K562 treated with DMSO at 1 percent for 4 hours (cell line): ENCODE data around the gene UBE2L3. TPM values are rescaled to one million over a fixed set of nuclear protein-coding genes. Genes with fewer than 3 reads are reported as not detected.

Source experiments
- total RNA-seq: library from RNA; unstranded; fragments of 300-600 nt; gene quantifications from 2 replicates; pipeline ENCODE4 v1.2.3, GENCODE V29; 2022; ENCODE audit not compliant: insufficient read depth

The UBE2L3 gene
- total RNA-seq, result 201 and 254 TPM in 2 replicates

DNA sequence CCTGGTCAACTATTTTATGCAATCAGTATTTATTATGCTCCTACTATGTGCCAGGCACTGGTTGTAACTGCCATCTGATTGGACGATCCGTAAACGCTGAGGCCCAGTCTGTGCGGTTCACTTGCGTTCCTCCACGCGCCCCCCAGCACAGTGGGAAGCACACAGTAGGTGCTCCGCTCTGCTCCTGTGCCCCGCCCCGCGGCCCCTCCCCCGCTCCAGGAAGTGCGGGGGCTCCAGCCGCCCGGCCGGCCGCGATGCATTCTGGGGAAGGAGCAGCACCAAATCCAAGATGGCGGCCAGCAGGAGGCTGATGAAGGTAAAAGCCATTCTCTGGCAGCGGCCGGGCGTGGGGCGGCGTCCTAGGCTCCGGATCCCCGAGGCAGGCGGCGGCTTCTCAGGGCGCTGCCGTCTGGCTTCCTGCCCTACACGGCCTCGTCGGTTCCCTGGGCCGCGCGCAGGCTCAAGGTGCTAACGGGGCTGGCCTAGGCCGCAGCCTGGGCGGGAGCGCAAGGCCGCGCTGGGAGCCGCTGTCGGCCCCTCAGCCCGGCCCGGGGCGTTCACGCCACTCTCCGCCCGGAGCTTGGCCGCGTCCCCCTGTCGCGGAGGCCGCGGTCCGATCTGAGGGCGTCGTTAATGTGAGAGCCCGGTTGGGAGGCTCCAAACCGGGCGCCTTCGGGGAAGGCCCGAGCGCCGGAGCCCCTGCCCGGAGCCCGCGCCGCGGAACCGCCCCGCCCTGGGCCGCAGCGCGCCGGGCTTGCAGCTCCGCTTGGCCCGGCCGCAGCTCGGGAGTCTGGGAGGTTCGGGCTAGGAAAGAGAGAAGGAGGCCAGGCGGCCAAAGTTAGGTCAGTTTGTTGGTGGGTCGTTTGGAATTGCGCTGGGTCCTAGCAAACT is at the start of gene UBE2L3:
UBE2L3 (plus strand) TSS at position 259 of the 891 bp plus-strand sequence; CDS start at position 290, 31 bp downstream.

GRCh38 chr22:21551361-21551760 is 16.2 kb upstream of the UBE2L3 start, which contains the start of gene RIMBP3C:
RIMBP3C (minus strand) TSS chr22:21551461; CDS start chr22:21550976, 485 bp downstream.

GRCh38 chr22:21629255-21630149 is 62.0 kb downstream of the UBE2L3 start, which contains the start of gene YDJC:
YDJC (minus strand) TSS chr22:21630022; CDS start chr22:21630014, 8 bp downstream.

GRCh38 chr22:21632237-21632895 is 64.9 kb downstream of the UBE2L3 start, which contains the start of gene CCDC116:
CCDC116 (plus strand) TSS chr22:21632760; CDS start chr22:21633182, 422 bp downstream.

GRCh38 chr22:21641789-21642583 is 74.5 kb downstream of the UBE2L3 start, which contains the start of gene SDF2L1:
SDF2L1 (plus strand) TSS chr22:21642302; CDS start chr22:21642337, 35 bp downstream.

Other genes starting within 250 kb of the UBE2L3 start
- 0.22 TPM in 1 of 2 replicates, not detected in the other for gene RIMBP3B, start 184.0 kb upstream of the UBE2L3 start, total RNA-seq
- gene HIC2, start 150.3 kb upstream of the UBE2L3 start, total RNA-seq, result 46.7 and 55.7 TPM in 2 replicates
- gene TMEM191C, start 100.3 kb upstream of the UBE2L3 start, total RNA-seq, result 9.1 and 19.9 TPM in 2 replicates
- 0.35 and 1.1 TPM in 2 replicates for gene RIMBP3C, start 16.3 kb upstream of the UBE2L3 start, total RNA-seq
- 420 and 429 TPM in 2 replicates for gene YDJC, start 62.3 kb downstream of the UBE2L3 start, total RNA-seq
- gene CCDC116, start 65.0 kb downstream of the UBE2L3 start, total RNA-seq, result 2.4 and 3.6 TPM in 2 replicates
- gene SDF2L1, start 74.6 kb downstream of the UBE2L3 start, total RNA-seq, result 510 and 661 TPM in 2 replicates
- gene PPIL2, start 98.3 kb downstream of the UBE2L3 start, total RNA-seq, result 88.8 and 103 TPM in 2 replicates
- 2.2 and 7.5 TPM in 2 replicates for gene YPEL1, start 168.1 kb downstream of the UBE2L3 start, total RNA-seq